ENCODE measurements around the gene FAM131B.

The FAM131B gene

DNA sequence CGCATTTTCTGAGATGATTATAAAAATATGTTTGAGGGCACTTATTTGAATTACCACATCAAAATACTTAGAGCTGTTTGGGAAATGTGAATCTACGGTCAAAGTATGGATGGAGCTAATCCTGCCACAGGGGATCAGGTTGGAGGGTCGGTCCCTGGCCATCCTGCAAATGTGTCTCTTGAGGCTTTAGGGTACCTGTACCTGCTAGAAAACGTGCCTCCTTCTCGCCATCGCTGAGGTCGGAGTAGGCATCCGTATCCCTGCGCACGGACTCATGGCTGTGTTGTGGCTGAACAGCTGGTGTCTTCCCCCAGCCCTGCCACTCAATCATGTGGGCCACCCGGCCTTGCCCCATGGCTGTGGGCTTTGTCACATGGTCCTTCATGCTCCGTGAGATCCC, 3.9 kb downstream of the FAM131B start:
- no peak for DNase-seq (ENCODE audit: low spot score)

DNA sequence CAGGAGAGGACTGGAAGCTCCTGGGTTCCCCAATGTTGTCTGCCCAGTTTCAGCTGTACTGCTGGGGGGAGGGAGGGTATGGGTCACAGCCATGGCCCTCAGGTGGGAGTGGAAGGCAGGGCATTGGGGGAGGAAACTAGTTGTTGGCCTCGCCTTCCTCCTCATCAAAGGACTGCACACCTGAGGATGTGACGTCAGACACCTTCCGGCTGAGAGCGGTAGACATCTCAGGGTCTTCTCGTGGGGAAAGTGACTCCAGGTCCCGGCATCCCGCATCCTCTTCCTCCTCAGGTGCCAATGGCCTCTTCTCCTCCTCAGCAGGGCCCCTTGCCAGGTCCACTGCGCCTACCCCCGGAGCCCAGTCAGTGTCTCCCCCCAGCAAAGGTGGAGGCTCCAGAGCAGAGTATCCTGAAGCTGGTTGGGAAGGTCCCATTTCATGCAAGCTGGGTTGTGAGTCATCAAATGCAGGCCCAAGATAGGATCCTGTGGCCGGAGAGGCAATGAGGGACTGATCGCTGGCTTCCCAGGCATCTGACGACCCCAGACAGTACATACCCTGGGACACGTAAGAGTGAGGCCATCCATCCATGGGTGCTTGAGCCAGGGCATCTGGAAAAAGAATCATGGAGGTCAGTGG, 6.0 kb downstream of the FAM131B start:
- DNase-seq (ENCODE audit: low spot score) = no peak

DNA sequence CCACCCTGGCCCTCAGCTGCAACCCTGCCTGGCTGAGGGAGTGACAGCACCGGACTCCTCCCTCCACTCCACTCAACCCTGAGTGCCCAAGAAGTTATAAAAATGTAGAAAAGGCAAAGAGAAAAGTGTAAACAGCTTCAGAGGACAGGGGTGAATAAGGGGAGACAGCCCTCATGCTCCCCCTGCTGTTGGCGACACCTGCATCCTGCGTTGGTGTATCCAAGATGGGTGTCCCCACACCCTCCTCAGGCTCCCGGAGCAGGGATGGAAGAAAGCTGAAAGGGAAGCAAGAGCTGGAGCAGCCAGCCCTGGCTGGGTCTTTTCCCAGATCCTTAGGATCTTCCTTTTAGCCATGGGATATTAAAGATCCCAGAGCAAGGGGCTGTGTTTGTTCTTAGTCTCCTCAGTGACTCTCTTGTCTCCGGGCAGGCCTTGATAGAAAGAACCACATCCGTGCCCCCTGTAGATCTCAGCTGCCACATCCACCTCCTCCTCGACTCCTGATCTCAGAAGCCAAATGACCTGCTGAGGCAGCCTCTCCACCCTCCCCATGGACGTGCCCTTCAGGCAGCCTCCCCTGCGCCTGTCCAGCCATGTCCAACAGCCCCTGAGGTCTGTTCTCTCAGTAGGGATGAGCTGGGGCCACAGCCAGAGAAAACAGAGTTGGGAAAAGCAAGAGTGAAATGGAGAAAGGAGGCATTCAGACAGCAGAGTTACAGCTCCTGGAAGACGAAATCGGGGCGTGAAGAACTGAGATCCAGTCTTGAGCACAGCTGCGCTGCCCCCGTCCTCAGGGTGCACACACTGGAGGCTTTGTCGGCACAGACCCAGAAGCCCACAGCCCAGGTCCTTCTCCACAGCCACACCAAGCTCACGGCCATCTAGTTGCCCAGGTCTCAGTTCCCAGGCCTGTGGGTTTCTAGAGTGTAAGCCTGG, 6.8 kb downstream of the FAM131B start:
- DNase-seq (ENCODE audit: low spot score) = no peak

DNA sequence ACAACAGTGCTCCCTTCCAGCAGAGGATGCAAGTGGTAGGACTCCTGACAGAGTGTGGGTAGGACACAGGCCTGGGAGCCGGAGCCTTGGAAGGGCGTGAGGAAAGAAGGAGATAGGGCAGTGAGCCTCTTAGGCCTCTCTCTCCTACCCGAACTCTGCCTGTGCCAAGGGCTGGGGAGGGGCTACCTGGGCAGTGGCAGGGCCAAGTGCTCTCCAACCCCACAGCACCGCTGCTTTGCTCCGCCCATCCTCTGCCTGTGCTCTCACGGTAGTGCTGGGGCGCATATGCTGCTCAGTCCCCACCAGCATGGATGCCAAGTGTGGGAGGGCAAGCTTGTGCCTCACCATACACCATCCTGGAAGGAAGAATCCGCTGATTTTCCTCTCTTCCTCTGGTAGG, 7.5 kb downstream of the FAM131B start:
- no peak for DNase-seq (ENCODE audit: low spot score)

DNA sequence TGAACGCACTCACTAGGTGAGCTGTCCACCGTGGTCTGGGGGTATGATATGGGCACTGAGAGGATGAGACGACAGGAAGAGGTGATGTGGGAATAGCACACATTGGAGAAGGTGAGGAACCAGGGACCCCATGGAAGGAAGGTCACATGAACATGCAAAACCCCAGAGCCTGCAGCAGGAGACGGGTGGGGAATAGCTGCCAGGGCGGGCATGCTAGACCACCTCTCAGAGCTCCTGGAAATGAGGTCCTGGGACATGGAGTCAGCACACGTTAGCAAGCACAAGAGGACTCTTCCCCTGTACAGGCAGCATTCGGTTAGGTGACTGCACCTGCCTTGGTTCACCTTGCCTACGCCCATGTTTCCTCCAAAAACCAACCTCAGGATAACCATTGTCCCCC, 8.1 kb downstream of the FAM131B start:
- DNase-seq (ENCODE audit: low spot score) = no peak

DNA sequence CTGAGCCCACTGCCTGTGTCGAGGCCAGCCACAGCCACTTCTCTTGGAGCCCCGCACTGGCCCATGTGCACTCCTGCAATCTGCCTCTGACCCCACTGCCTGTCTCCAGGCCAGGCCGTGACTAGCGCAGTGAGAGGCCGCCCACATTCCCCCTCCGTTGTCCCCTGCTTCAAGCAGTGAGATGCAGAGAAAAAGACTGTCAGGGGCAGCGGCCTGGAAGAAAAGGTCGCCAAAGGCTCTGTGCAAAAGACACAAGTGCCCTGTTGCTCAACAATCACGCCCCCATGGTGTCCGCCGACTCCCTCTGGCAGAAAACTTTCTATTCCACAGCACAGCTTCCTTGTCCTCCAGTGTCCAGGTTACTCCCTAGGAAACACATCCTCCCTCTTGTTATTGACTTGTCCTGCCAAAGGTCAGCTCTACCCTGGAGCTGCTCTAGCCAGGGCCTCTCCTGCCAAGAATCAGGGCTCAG, 9.9 kb downstream of the FAM131B start:
- DNase-seq (ENCODE audit: low spot score) = no peak

DNA sequence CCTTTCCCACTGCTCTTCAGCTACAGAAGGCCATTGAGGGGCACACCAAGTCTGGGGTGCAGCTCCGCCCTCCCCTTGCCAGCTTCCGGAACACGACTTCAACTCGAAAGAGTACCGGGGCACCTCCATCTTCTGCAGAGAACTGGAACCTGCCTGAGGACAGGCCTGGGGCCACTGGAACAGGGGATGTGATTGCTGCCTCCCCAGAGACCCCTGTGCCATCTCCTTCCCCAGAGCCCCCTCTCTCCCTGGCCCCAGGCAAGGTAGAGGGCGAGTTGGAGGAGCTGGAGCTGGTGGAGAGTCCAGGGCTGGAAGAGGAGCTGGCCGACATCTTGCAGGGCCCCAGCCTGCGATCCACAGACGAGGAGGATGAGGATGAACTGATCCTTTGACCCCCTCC, 10.9 kb downstream of the FAM131B start:
- DNase-seq (ENCODE audit: low spot score) = no peak

DNA sequence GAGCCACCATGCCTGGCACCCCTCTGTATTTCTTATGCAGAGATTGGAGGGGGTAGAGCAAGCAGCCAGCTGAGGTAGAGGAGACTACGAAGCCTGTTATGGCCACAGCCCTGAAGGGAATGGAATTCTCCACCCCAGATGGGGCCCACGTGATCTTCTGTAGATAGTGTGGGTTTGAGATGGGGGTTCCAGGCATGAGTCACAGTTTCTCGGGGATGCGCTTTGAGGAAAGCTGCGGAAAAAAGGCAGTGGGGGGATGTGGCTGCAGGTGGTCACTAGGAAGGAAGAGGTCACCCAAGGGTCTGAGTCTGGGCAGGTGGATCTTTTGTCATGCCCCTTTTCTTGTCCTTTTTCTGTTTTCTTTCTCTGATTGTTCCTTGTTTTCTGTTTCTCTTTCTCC, 11.5 kb downstream of the FAM131B start:
- DNase-seq (ENCODE audit: low spot score) = no peak

DNA sequence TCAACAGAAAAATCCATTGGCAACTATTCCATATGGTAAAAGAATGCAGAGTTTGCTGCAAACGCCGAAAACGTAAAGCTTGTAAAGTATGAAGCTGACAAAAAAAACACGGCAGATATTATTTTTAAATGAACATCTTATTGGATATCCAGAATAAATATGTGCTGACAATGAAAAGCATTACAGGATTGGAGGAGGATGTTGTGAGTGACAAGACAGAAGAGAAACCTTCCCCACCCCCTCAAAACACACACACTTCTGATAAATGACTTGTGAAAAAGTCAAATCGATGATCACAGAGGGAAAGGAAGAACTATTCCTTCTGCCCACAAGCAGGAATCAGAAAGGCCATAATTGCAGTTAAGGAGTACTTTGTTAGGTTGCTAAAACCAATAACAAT, 14.6 kb downstream of the FAM131B start:
- no peak for DNase-seq (ENCODE audit: low spot score)

DNA sequence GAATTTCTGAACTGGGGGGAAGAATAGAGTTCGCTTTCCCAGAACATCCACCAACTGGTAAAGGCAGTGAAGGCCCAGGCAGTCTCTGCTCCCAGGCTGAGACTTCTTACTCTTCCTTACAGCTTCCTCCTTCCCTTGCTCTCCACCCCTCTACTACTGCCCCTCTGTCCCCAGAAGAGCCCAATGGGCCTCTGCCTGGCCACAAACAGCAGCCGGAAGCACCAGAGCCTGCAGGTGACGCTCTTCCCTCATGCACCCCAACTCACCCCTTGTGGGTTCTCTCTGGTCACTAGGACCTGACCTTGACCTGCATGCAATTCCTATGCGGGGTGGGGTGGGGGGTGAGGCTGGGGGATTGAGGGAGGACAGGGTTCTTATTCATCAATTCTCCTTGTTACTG, 16.5 kb downstream of the FAM131B start:
- no peak for DNase-seq (ENCODE audit: low spot score)

DNA sequence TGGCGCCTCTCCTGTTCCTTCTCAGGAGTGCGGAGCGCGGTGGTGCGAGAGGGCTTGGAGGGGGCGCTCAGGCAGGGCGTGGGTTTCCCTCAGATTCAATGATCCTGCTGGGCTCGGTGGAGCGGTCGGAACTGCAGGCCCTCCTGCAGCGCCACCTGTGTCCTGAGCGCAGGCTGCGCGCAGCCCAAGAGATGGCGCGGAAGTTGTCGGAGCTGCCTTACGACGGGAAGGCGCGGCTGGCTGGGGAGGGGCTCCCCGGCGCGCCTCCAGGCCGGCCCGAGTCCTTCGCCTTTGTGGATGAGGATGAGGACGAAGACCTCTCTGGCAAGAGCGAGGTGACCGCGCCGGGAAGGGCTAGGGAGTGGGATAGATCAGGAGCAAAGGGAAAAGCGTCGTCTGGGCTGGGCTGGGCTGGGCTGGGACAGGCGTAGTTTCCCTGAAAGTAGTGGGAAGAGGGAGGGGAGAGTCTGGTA, 17.0 kb downstream of the FAM131B start:
- DNase-seq (ENCODE audit: low spot score) = no peak

DNA sequence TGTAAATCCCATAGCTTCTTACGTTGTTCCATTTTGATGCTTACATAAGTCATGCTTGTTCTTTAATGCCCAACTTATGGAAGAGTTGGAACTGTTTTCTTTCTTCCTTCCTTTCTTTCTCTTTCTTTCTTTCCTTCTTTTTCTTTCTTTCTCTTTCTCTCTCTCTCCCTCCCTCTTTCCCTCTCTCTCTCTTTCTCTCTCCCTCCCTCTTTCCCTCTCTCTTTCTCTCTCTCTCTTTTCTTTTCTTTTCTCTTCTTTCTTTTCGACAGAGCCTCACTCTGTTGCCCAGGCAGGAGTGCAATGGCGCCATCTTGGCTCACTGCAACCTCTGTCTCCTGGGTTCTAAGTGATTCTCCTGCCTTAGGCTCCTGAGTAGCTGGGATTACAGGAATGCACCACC, 18.9 kb downstream of the FAM131B start:
- no peak for DNase-seq (ENCODE audit: low spot score)

DNA sequence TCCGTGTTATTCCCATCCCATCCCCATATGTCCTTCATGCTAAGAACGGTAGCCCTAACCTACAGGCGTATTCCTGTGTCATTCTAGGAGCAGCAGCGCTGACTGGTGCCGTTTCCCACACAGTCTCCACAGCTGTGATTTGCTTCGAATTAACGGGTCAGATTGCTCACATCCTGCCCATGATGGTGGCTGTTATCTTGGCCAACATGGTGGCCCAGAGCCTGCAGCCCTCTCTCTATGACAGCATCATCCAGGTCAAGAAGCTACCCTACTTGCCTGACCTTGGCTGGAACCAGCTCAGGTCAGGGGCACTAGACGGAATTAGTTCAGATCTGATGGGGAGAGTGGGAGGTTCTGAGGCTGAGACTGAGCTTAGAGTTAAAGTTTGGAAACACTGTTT, 20.7 kb downstream of the FAM131B start:
- no peak for DNase-seq (ENCODE audit: low spot score)

DNA sequence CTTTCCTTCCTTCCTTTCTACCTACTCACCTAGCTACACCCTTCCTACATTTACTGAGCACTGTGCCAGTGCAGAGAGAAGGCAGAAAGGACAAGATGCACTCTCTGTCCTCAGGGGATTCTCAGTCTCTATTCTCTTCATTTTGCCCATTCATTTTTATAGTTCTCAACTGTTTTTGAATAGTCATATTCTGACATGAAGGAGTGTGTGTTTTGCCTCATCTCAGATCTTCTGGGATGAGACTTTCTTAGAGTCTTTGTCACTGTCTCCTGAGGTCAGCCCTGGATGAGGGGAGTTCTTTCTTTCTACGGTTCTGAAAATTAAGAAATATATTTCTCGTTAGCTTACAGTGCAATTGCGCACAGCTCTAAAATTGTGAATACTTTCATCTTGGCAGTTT, 25.3 kb downstream of the FAM131B start:
- no peak for DNase-seq (ENCODE audit: low spot score)

DNA sequence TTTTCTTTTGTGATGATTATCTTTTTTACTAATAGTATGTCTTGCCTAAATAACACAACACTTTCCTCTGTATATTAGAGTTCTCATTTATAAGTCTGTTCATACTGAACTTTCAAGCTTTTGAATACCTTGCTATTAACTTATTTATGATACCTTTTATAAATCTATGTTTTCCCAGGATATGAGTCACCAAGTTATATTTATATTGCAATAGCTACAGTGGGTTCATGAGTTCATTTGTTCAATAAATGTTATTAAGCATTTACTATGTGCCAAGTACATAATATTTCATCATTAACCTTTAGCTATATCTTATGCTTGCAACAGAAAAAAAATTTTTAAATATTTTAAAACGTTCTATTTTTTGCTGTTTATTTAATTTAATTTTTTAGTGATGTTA, 28.3 kb downstream of the FAM131B start:
- DNase-seq (ENCODE audit: low spot score) = no peak

DNA sequence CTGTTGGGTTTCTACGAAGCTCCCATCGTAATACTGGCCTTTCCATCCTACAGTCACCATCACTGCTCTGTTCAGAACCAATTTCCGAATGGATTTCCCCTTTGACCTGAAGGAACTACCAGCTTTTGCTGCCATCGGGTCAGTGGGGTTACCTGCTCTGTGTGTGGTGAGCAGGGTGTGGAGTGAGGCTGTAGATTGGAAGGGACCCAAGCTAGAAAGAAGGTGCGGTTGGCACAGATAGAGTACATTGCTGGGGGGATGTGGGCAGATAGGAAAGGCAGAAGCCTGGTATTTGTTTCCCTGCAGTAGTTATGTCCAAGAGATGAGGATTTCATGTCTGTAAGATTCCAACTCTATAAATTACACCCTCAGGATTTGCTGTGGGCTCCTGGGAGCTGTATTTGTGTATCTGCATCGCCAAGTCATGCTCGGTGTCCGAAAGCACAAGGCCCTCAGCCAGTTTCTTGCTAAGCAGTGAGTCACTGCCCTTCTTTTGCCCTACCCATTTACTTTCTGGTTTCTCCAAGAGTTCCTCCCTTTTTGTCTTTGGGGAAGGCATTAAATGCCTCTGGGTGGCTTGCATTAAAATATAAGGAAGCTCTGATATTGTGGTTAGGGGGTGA, 31.2 kb downstream of the FAM131B start:
- DNase-seq (ENCODE audit: low spot score) = peak; percentile 97

DNA sequence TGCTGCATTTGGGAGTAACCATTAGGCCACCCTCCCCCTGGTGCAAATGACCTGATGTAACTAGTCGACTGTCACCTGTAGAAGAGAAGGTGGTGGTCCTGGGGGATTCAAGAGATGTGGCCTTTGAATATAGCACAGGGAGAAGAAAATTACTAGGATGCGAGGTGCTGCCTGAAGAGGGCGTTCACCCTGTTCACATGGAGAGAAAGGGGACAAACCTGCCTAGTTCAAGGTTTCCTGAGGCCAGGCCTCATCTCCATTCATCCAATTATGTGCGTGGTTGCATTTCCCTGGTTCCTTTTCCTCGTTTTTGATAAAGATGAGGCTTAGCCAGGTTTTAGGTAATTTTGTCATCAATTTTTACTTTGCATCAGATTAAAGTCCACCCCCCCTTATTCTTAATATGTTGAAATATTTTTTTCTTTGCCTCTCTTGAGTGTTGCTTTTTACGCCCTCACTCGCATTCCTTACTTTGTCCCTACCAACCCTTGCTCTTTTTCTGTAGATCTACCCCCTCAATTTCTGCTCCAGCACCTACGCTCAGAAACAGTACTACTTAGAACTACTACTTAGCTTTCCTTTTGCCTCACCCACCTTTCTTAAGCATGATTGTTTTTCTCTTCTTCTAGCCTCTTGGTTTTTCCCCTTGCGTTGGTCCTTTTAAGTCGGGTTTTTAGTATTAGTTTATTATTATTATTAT, 32.9 kb downstream of the FAM131B start:
- no peak for DNase-seq (ENCODE audit: low spot score)

DNA sequence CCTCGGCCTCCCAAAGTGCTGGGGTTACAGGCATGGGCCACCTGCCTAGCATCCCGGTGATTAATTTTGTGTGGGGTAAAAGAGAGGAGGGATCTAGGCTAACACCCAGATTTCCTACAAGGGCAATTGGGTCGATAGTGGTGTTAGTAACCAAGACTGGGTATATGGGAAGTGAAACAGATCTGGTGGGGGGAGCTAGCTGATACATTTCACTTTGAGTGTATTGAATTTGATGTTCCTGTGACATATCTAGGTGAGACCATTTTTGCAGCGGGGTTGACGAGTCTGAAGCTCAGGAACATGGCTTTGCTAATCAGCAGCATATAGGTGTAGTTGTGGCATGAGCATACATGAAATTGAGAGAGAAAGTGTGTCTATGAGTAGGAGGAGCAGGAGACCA, 34.6 kb downstream of the FAM131B start:
- no peak for DNase-seq (ENCODE audit: low spot score)

DNA sequence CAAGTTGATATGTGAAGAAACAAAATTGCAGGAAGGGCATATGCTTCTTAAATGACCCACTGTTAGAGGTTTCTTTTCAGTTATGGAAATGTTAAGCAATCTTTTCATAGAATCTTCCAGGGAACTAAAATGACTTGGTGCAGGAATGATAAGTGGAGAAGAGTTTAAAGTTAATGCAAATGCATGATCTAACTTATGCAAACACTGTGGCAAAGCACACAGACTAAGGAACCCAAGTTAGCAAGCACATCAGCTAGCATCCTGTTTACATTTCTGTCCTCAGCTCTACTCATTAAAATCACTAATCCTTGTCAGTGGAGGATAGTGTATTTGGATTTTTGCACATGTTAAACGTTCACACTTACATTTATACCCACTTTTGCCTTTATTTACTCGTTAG, 37.3 kb downstream of the FAM131B start:
- DNase-seq (ENCODE audit: low spot score) = no peak

DNA sequence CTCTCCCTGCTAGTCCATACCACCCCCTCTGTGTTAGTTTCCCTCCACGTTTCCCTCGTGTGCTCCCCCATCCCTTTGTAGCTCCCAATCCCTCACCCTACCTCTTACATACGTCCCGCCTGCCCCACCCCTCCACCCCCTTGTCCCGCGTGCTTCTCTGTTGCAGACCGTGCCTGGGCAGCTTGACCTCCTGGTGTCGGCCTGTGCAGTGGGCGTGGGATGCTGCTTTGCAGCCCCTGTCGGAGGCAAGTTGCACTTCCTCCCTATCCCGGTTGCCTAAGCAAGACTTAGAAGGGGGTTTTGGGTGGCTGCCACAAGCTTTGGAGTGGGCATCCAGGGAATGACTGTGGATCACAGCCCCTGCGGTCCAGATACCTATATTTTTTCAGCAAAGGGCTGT, 38.9 kb downstream of the FAM131B start:
- DNase-seq (ENCODE audit: low spot score) = no peak

DNA sequence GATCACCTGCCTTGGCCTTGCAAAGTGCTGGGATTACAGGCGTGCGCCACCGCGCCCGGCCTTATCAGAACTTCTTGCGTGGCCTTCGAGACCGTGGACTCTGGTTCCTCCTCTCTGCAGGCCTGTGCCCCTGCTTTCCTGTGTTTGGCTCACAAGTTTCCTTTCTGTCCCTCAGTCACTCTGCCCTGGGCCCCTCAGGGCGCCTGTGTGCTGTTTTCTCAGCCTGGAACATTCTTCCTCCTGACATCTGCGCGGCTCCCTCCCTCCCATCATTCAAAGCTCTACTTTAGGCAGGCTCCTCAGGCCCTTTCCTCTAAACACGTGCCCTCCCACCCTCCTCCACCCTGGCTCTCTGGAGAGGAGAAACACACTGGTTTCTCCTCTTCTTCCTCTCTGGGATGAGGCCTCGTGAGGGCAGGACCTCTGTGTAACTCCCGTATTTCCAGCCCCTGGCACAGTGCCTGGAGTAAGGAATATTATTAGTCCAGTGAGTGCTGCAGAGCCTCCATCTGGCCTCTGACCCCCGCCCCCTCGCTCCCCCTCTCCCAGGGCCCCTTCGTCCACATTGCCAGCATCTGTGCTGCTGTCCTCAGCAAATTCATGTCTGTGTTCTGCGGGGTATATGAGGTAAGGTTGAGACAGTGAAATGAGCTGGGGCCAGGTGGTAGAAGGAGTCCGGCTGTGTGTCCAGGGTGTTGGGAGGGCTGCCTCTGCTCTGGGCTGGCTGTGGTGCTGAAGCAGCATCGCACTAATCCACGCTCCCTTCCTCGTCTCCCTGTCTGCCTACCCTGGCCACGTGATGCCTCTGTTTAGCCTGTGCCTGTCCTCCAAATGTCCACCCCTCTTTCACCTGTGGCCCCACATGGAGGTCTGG, 39.5 kb downstream of the FAM131B start:
- no peak for DNase-seq (ENCODE audit: low spot score)

Data from AG08395 (cell line).